LHCN-M2 (cell line): ENCODE measurements around the gene EP400. TPM values are rescaled to one million over a fixed set of nuclear protein-coding genes. Genes with fewer than 3 reads are reported as not detected.

ENCODE experiments used
- DNase-seq: peaks from one replicate; pipeline ENCODE4 v3.0.0-alpha.2; 2012; ENCODE audit warnings: low read depth
- total RNA-seq: library from RNA; depleted of rRNA; stranded (reverse); fragments of >200 nt; gene quantifications from 2 replicates; pipeline ENCODE4 v1.2.3, GENCODE V29; 2014

EP400 gene
- total RNA-seq, 1 experiment from 2014 or later: 10.4 TPM

GRCh38 chr12:131987552-131987951 lies 37.8 kb downstream of the EP400 start:
- DNase-seq: no peak

- no peak for DNase-seq
These were observed 38.5 kb downstream of the EP400 start for GRCh38 chr12:131988054-131988796.

GRCh38 chr12:131989021-131989420 lies 39.3 kb downstream of the EP400 start:
- no peak for DNase-seq

- peak; percentile 80 for DNase-seq
These were observed 40.6 kb downstream of the EP400 start for GRCh38 chr12:131990066-131990979.

- DNase-seq: no peak
These were observed 41.2 kb downstream of the EP400 start for GRCh38 chr12:131990980-131991305.

- peak; percentile 27 for DNase-seq
These were observed 42.2 kb downstream of the EP400 start for GRCh38 chr12:131991816-131992430.

GRCh38 chr12:131994589-131994988 lies 44.8 kb downstream of the EP400 start:
- no peak for DNase-seq

- DNase-seq: no peak
These were observed 50.6 kb downstream of the EP400 start for GRCh38 chr12:132000286-132000872.

GRCh38 chr12:132003846-132004245 lies 54.1 kb downstream of the EP400 start:
- peak; percentile 82 for DNase-seq

GRCh38 chr12:132004946-132005345 lies 55.2 kb downstream of the EP400 start:
- DNase-seq: no peak

- no peak for DNase-seq
These were observed 56.4 kb downstream of the EP400 start for GRCh38 chr12:132006056-132006680.

- no peak for DNase-seq
These were observed 57.3 kb downstream of the EP400 start for GRCh38 chr12:132007041-132007440.

- no peak for DNase-seq
These were observed 59.7 kb downstream of the EP400 start for GRCh38 chr12:132009336-132009859.

GRCh38 chr12:132012919-132013568 lies 63.3 kb downstream of the EP400 start:
- no peak for DNase-seq

GRCh38 chr12:132014092-132014914 lies 64.6 kb downstream of the EP400 start:
- peak; percentile 10 for DNase-seq

- DNase-seq: no peak
These were observed 65.2 kb downstream of the EP400 start for GRCh38 chr12:132014915-132015280.

GRCh38 chr12:132015686-132016430 lies 66.1 kb downstream of the EP400 start:
- DNase-seq: no peak

GRCh38 chr12:132018193-132018916 lies 68.6 kb downstream of the EP400 start:
- DNase-seq: peak; percentile 39
